ENCODE results near the gene KCNH5. TPM values are rescaled to one million over a fixed set of nuclear protein-coding genes. Genes with fewer than 3 reads are reported as not detected.

The KCNH5 gene
- polyA plus RNA-seq, 2 of the 4 experiments (the other 2 are of a cell fraction), result 0.01 TPM; not detected in 1

DNA sequence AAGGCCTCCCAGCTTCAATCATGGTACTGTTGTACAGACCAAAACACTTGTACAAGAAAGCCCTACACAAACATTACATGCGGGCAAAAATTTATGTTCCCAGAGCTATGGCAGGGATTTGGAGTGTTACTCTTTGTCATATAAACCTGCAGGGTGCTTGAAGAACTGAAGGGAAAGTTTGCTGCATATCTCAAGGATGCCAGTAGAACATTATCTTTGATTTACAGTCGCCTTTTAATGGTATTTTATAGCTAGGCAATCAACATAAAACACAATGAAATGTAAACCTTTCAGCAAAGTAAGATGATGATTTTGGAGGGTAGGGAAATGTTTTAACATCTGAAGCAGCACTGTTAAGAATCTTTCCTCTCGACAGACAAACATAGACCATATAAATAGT lies 305.6 kb downstream of the KCNH5 start:
- TF ChIP-seq NPAS2 (CRISPR knock-in tag; IDR thresholded peaks at IDR 0.05; ENCODE audit: borderline replicate concordance), result no peak
- FAIRE-seq (no peak), ATAC-seq (no peak), DNase-seq (ENCODE audit: low read depth in 1 of 2, low spot score in 1 of 2) (no peak)
- Histone ChIP-seq H3K9me3 (no peaks in the 10 kb centered on the region), H3K4me2 (no peak overlapping the region), H3K4me1 (peaks cover 6% of the 10 kb centered on the region; the same call in 1 of the 3 replicates), H3K4me3 (no peak overlapping the region), H3K27ac (no peak overlapping the region)
- ChIA-PET CTCF (no interaction called here), POLR2A (no interaction called here)
- WGBS (ENCODE audit: missing lambda C conversion rate), result 60% methylated on average over 3 of the region's 3 CpGs

DNA sequence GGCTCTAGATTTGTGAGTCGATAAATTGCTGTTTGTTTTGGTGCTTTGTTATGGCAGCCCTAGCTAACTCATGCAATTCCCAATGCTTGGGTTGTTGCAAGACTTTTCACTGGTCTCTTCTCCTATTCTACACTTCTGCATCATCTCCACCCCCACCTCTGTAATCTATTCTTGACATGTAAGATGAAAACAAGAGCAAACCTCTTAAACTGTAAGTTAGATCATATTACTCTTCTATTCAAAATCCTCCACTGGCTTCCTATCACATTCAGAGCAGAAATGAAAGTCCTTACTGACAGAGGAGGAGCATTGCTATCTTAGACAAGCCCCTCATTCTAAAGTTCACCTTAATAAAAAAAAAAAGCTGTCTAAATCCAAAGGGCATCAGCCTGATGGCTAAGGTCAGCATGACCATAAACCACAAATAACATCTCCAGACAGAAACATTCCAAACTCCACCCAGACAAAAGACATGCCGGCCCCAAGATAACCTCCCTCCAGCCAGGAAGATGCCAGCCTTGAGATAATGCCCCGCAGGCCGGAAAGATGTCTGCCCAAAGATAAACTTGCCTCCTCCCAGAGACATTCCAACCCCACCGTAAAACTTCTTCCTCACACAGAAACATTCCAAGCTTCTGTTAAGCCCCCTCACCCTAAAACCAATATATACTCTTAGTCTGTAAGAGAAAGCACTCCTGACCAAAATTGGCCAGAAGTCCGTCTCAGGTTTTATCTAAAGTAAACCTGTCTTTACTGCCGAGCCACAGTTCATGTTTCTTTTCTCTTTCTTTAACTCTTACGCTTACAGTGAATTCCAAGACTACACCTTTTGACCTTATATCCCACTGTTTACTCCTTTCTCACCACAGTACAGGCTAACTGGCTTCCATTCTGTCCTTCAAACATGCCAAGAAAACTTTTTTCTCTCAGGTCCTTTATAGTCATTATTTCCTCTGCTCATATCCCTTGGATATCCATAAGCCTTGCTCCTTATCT lies 308.9 kb downstream of the KCNH5 start:
- peak overlapping the region; percentile 3 to 36; a peak in 2 of 6 replicates for H3K27ac ChIP-seq
- H3K4me3 ChIP-seq, result no peak overlapping the region
- CTCF ChIA-PET, result no interaction called here
- H3K9me3 ChIP-seq, result no peaks in the 10 kb centered on the region
- WGBS (ENCODE audit: missing lambda C conversion rate), result 31% methylated on average over 8 of the region's 8 CpGs
- peaks cover 6% of the 10 kb centered on the region; the same call in 1 of the 3 replicates for H3K4me1 ChIP-seq
- TF ChIP-seq JUN (IDR thresholded peaks at IDR 0.05), result no peak
- peak in 1 of 2 experiments; percentile 34; a peak in 1 of 5 replicates for TF ChIP-seq EP300 (IDR thresholded peaks at IDR 0.05)
- TF ChIP-seq FOSB (CRISPR knock-in tag; IDR thresholded peaks at IDR 0.05), result no peak
- TF ChIP-seq ESRRA (IDR thresholded peaks at IDR 0.05; ENCODE audit: borderline replicate concordance, low read length), result no peak
- TF ChIP-seq, protein P1, sequence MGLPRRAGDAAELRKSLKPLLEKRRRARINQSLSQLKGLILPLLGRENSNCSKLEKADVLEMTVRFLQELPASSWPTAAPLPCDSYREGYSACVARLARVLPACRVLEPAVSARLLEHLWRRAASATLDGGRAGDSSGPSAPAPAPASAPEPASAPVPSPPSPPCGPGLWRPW (IDR thresholded peaks at IDR 0.05), result no peak
- TF ChIP-seq EHMT2 (IDR thresholded peaks at IDR 0.05; ENCODE audit: low read depth), result no peak
- peak; percentile 67 for TF ChIP-seq GATA3 (IDR thresholded peaks at IDR 0.05; ENCODE audit: borderline replicate concordance)
- TF ChIP-seq POLR2AphosphoS2 (conservative IDR thresholded peaks at IDR 0.05; ENCODE audit: low read length), result no peak
- peak in 1 of 2 experiments; percentile 69 for DNase-seq (ENCODE audit: low read depth in 1 of 2, low spot score in 1 of 2)
- POLR2A ChIA-PET, result no interaction called here
- H3K4me2 ChIP-seq, result peak overlapping the region; percentile 43
- no peak for FAIRE-seq
- peak in 1 of 2 experiments; percentile 91; a peak in 3 of 6 replicates for ATAC-seq

- FAIRE-seq (no peak), DNase-seq (ENCODE audit: low read depth in 1 of 2, low spot score in 1 of 2) (no peak), ATAC-seq (no peak)
- H3K4me1 ChIP-seq, result peaks cover 6% of the 10 kb centered on the region; the same call in 1 of the 3 replicates
- H3K4me3 ChIP-seq, result no peak overlapping the region
- TF ChIP-seq BCL3 (IDR thresholded peaks at IDR 0.05), result no peak
- TF ChIP-seq CBX2 (IDR thresholded peaks at IDR 0.05; ENCODE audit: borderline replicate concordance, low read depth), result no peak
- no peak for TF ChIP-seq EP300 (IDR thresholded peaks at IDR 0.05)
- no peak for TF ChIP-seq TP53 (CRISPR knock-in tag; IDR thresholded peaks at IDR 0.05)
- TF ChIP-seq HOXA7 (CRISPR knock-in tag; IDR thresholded peaks at IDR 0.05), result no peak
- no peak for TF ChIP-seq CBX8 (IDR thresholded peaks at IDR 0.05)
- TF ChIP-seq RFX5 (IDR thresholded peaks at IDR 0.05), result no peak
- no peak for TF ChIP-seq HOXB13 (CRISPR knock-in tag; IDR thresholded peaks at IDR 0.05; ENCODE audit: low read depth)
- TF ChIP-seq SMC3 (IDR thresholded peaks at IDR 0.05), result no peak
- TF ChIP-seq, protein P2, sequence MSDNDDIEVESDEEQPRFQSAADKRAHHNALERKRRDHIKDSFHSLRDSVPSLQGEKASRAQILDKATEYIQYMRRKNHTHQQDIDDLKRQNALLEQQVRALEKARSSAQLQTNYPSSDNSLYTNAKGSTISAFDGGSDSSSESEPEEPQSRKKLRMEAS (IDR thresholded peaks at IDR 0.05), result no peak
- no peak for TF ChIP-seq ZNF302 (CRISPR knock-in tag; IDR thresholded peaks at IDR 0.05)
- no peak for TF ChIP-seq JUNB (IDR thresholded peaks at IDR 0.05)
- no peak for TF ChIP-seq MYC (IDR thresholded peaks at IDR 0.05; ENCODE audit: borderline replicate concordance, low read length)
- TF ChIP-seq HDAC2 (IDR thresholded peaks at IDR 0.05), result no peak
- POLR2A ChIA-PET, result no interaction called here
- no peak overlapping the region for H3K4me2 ChIP-seq
- CTCF ChIA-PET, result no interaction called here
- no peaks in the 10 kb centered on the region for H3K9me3 ChIP-seq
- 30% methylated on average over 2 of the region's 2 CpGs for WGBS (ENCODE audit: missing lambda C conversion rate)
- H3K27ac ChIP-seq, result no peak overlapping the region
Measured at GRCh38 chr14:62734831-62735230, 310.4 kb downstream of the KCNH5 start.

All from A549 (cell line).